HepG2 (cell line): ENCODE results near the gene ADSL. TPM values are rescaled to one million over a fixed set of nuclear protein-coding genes. Genes with fewer than 3 reads are reported as not detected.

Experiments used
- ATAC-seq: fragments of 200-7000 bp; cut with Tn5 transposase; 3 replicates; pipeline ENCODE4 v1.9.1; 2020; ENCODE audit warnings: mild to moderate bottlenecking, moderate library complexity
- BruUV-seq: library from RNA; stranded (reverse); fragments of 400-500 nt; replicated peaks from 2 replicates; lab custom pipeline; 2021; lab: Mats Ljungman, UMichigan
- CTCF ChIA-PET: fragments of 300-600 bp; formaldehyde crosslinking; extraction: SDS; loops from one replicate; lab custom pipeline; 2021; ENCODE audit warnings: low total read pairs, inconsistent platforms, low intra/inter-chr PET ratio; lab: Yijun Ruan, JAX
- POLR2A ChIA-PET: fragments of 350-600 bp; sonication (Branson Sonifier 250); formaldehyde crosslinking; loops from one replicate; lab custom pipeline; 2020; ENCODE audit warnings: antibody characterized with exemption, inconsistent platforms; lab: Yijun Ruan, JAX
- DNase-seq: peaks from one replicate; pipeline ENCODE4 v3.0.0-alpha.2; 2015; ENCODE audit warnings: low spot score
- FAIRE-seq: peaks from 3 replicates; lab custom pipeline; 2011; peaks lifted over from hg19 to GRCh38; lab: Jason Lieb, UNC
- H2AFZ ChIP-seq: one replicate; pipeline ENCODE4 v1.6.1; 2011; ENCODE audit warnings: low read length, inconsistent platforms
- H3K27ac ChIP-seq: fragments of 300-600 bp; 3 replicates; pipeline ENCODE4 v1.8.0; 2011; ENCODE audit warnings: mixed run types, mild to moderate bottlenecking, mixed read lengths, low read length, inconsistent platforms; ENCODE audit not compliant: insufficient read depth; ENCODE audit errors: extremely low read length
- H3K27me3 ChIP-seq, 2 experiments: fragments of 200-600 bp in 1 of 2; 2 replicates in 1 of 2; 3 replicates in 1 of 2; pipeline versions ENCODE4 v1.6.0 to v1.8.0; 2011; ENCODE audit warnings: low read length in 2 of 2, mild to moderate bottlenecking in 2 of 2, moderate library complexity in 2 of 2, inconsistent platforms in 1 of 2; ENCODE audit not compliant: insufficient read depth in 2 of 2, control insufficient read depth in 1 of 2
- H3K36me3 ChIP-seq, 2 experiments: fragments of 200-600 bp in 1 of 2; replicated peaks in 1 of 2; 2 replicates in 1 of 2; 3 replicates in 1 of 2; pipeline versions ENCODE4 v1.5.1 to v1.8.0; 2011; ENCODE audit warnings: low read length in 2 of 2, inconsistent platforms in 1 of 2; ENCODE audit not compliant: insufficient read depth in 2 of 2, control insufficient read depth in 1 of 2
- H3K4me1 ChIP-seq: 2 replicates; pipeline ENCODE4 v1.5.1; 2012; ENCODE audit warnings: low read length, inconsistent platforms; ENCODE audit not compliant: insufficient read depth
- H3K4me2 ChIP-seq: 2 replicates; pipeline ENCODE4 v1.6.0; 2011; ENCODE audit warnings: low read depth, low read length, inconsistent platforms
- H3K4me3 ChIP-seq, 3 experiments: fragments of 200-600 bp in 1 of 3; sonication (generic), shearing (Covaris generic) in 1 of 3; replicated peaks in 1 of 3; 2 replicates each; pipeline ENCODE4 v1.5.1; 2011 to 2016; ENCODE audit warnings: low read length in 3 of 3, inconsistent platforms in 2 of 3, low read depth in 2 of 3, mild to moderate bottlenecking in 2 of 3, control low read depth in 1 of 3, mixed read lengths in 1 of 3; ENCODE audit not compliant: insufficient read depth in 1 of 3
- H3K79me2 ChIP-seq: one replicate; pipeline ENCODE4 v1.6.1; 2011; ENCODE audit warnings: low read length, inconsistent platforms; ENCODE audit not compliant: insufficient read depth
- H3K9ac ChIP-seq: 2 replicates; pipeline ENCODE4 v1.6.0; 2011; ENCODE audit warnings: mild to moderate bottlenecking, low read depth, low read length, inconsistent platforms; ENCODE audit not compliant: insufficient read depth
- H3K9me3 ChIP-seq: 2 replicates; pipeline ENCODE4 v1.5.1; 2012; ENCODE audit warnings: mild to moderate bottlenecking, low read length
- H4K20me1 ChIP-seq: 2 replicates; pipeline ENCODE4 v1.6.0; 2011; ENCODE audit warnings: inconsistent platforms, mild to moderate bottlenecking, low read length, moderate library complexity; ENCODE audit not compliant: insufficient read depth
- KDM5B ChIP-seq: sonication (generic); formaldehyde crosslinking; IDR thresholded peaks from 2 replicates; pipeline ENCODE4 v1.4.0; 2020; ENCODE audit warnings: missing genetic modification reagents, mild to moderate bottlenecking, borderline replicate concordance
- SP140L ChIP-seq: sonication (generic); formaldehyde crosslinking; IDR thresholded peaks from 2 replicates; pipeline ENCODE4 v1.4.0; 2020; ENCODE audit warnings: missing genetic modification reagents, borderline replicate concordance
- ZNF570 ChIP-seq: sonication (generic); formaldehyde crosslinking; IDR thresholded peaks from 2 replicates; pipeline ENCODE4 v1.4.0; 2020; ENCODE audit warnings: mild to moderate bottlenecking, missing genetic modification reagents, borderline replicate concordance
- ZNF772 ChIP-seq: sonication (generic); formaldehyde crosslinking; IDR thresholded peaks from 2 replicates; pipeline ENCODE4 v1.5.0; 2020; ENCODE audit warnings: mild to moderate bottlenecking, missing genetic modification reagents
- WGBS: methylation state at CpG from one replicate; pipeline ENCODE4 v1.1.6; 2017; ENCODE audit warnings: low lambda C conversion rate; 5-methylcytosine and 5-hydroxymethylcytosine counted together
- in situ Hi-C: cut with HindIII; loops from 2 replicates; pipeline ENCODE4 v1.10.0; 2017; ENCODE audit warnings: low pct_unique_long_range_greater_than_20kb; ENCODE audit not compliant: extremely low pct_ligation_motif_present
- intact Hi-C: fragments of 100-400 bp; cut with micrococcal nuclease; formaldehyde crosslinking; loops from one replicate; pipeline ENCODE4 v1.10.0; 2022; ENCODE audit not compliant: unreplicated experiment
- polyA plus RNA-seq, 8 experiments: library from polyadenylated mRNA; depleted of rRNA in 3 of 8; stranded (reverse) in 7 of 8; unstranded in 1 of 8; fragments of >200 nt; fragmentation: Illumina TruSeq in 4 of 8; extraction: Trizol in 4 of 8; gene quantifications; 2 replicates each; pipeline versions ENCODE4 v1.2.1 to v1.2.3, GENCODE V29; 2011 to 2016; ENCODE audit warnings: low read depth in 4 of 8, missing spikeins in 1 of 8, mixed read lengths in 1 of 8; ENCODE audit not compliant: insufficient read depth in 1 of 8
- total RNA-seq, 5 experiments: library from RNA; depleted of rRNA; stranded (reverse); fragments of >200 nt; fragmentation: Illumina TruSeq; extraction: Trizol; gene quantifications; 2 replicates each; pipeline ENCODE4 v1.2.3, GENCODE V29; 2016; ENCODE audit warnings: low read depth in 1 of 5
- TF ChIP-seq, protein P1 (sequence below): sonication (generic); formaldehyde crosslinking; IDR thresholded peaks from 2 replicates; pipeline ENCODE4 v1.4.0; 2020; ENCODE audit warnings: missing genetic modification reagents

The ADSL gene
- total and polyA plus RNA-seq, 2 of the 13 experiments (the other 11 are each of a cell fraction or from before 2014, with no cell fraction given), result 123 to 174 TPM

DNA sequence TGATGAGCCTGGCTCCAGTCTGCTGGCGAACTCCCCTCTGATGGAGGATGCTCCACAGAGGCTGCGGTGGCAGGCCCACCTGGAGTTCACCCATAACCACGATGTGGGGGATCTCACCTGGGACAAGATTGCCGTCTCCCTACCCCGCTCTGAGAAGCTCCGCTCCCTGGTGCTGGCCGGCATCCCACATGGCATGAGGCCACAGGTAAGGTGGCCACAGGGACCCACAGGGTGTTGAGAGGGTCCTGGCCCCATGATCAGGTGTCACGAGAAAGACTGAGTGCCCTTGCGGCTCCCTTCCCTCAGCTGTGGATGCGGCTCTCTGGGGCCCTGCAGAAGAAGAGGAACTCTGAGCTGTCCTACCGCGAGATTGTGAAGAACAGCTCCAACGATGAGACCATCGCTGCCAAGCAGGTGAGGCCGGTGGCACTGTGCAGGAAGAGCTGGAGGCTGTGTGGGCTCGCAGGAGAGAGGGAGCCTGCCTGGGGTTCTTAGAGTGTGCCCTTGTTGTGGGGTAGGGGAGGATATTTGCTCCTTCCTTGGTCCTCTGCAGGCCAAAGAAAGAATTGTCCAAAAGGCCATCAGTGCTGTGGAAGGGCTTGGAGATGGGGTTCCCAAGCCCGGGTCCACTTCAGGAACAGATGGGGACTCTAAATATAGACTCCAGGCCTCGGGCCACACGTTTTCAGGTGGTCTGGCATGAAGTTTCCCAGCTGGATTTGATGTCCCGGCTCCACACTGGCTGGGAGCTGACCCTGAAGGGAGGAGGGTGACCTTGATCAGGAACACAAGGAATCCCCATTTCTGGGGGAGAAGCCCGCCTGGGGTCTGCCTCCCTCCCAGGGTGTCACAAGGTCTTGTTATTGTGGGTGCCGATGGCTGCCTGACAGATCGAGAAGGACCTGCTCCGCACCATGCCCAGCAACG lies 58.2 kb downstream of the ADSL start:
- no peaks in the 10 kb centered on the region for H3K9me3 ChIP-seq
- no peak overlapping the region for H3K4me2 ChIP-seq
- WGBS, result 98% methylated on average over 10 of the region's 25 CpGs
- no peak for DNase-seq
- H3K27me3 ChIP-seq, result no peaks in the 10 kb centered on the region
- FAIRE-seq, result no peak
- intact Hi-C loops, result no loop called here
- H3K4me1 ChIP-seq, result no peaks in the 10 kb centered on the region
- H4K20me1 ChIP-seq, result no peaks in the 10 kb centered on the region
- H3K4me3 ChIP-seq, result no peak overlapping the region
- in situ Hi-C loops, result no loop called here
- no peak overlapping the region for H3K9ac ChIP-seq
- CTCF ChIA-PET, result no interaction called here
- no peak overlapping the region for H2AFZ ChIP-seq
- H3K79me2 ChIP-seq, result no peaks in the 10 kb centered on the region
- no peak overlapping the region for H3K27ac ChIP-seq
- no TSS peak for BruUV-seq
- TF ChIP-seq ZNF570 (no peak), ZNF772 (CRISPR knock-in tag) (no peak), SP140L (CRISPR knock-in tag) (no peak), KDM5B (CRISPR knock-in tag) (no peak)
- TF ChIP-seq, protein P1, sequence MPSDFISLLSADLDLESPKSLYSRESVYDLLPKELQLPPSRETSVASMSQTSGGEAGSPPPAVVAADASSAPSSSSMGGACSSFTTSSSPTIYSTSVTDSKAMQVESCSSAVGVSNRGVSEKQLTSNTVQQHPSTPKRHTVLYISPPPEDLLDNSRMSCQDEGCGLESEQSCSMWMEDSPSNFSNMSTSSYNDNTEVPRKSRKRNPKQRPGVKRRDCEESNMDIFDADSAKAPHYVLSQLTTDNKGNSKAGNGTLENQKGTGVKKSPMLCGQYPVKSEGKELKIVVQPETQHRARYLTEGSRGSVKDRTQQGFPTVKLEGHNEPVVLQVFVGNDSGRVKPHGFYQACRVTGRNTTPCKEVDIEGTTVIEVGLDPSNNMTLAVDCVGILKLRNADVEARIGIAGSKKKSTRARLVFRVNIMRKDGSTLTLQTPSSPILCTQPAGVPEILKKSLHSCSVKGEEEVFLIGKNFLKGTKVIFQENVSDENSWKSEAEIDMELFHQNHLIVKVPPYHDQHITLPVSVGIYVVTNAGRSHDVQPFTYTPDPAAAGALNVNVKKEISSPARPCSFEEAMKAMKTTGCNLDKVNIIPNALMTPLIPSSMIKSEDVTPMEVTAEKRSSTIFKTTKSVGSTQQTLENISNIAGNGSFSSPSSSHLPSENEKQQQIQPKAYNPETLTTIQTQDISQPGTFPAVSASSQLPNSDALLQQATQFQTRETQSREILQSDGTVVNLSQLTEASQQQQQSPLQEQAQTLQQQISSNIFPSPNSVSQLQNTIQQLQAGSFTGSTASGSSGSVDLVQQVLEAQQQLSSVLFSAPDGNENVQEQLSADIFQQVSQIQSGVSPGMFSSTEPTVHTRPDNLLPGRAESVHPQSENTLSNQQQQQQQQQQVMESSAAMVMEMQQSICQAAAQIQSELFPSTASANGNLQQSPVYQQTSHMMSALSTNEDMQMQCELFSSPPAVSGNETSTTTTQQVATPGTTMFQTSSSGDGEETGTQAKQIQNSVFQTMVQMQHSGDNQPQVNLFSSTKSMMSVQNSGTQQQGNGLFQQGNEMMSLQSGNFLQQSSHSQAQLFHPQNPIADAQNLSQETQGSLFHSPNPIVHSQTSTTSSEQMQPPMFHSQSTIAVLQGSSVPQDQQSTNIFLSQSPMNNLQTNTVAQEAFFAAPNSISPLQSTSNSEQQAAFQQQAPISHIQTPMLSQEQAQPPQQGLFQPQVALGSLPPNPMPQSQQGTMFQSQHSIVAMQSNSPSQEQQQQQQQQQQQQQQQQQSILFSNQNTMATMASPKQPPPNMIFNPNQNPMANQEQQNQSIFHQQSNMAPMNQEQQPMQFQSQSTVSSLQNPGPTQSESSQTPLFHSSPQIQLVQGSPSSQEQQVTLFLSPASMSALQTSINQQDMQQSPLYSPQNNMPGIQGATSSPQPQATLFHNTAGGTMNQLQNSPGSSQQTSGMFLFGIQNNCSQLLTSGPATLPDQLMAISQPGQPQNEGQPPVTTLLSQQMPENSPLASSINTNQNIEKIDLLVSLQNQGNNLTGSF (CRISPR knock-in tag), result no peak
- POLR2A ChIA-PET, result no interaction called here
- peaks cover 11 to 15% of the 10 kb centered on the region in 2 experiments for H3K36me3 ChIP-seq
- ATAC-seq, result no peak; the same call in 2 of the 3 replicates
